Lower leg skin (tissue), 4 donors: ENCODE measurements around the gene SSH3. TPM values are rescaled to one million over a fixed set of nuclear protein-coding genes. Genes with fewer than 3 reads are reported as not detected.

ENCODE experiments used
- DNase-seq, 2 donors: peaks; one replicate each; pipeline ENCODE4 v3.0.0-alpha.2; 2019; ENCODE audit warnings: low spot score in 2 of 2
- H3K4me3 ChIP-seq: fragments of 200-600 bp; sonication (generic); 2 replicates; pipeline ENCODE4 v1.5.1; 2017; ENCODE audit warnings: mild to moderate bottlenecking, low read depth; ENCODE audit not compliant: poor library complexity, severe bottlenecking
- CTCF ChIP-seq, 3 donors: fragments of 450-650 bp; IDR thresholded peaks; one replicate each; pipeline ENCODE4 v1.5.1; 2016; ENCODE audit warnings: antibody characterized with exemption in 3 of 3, mild to moderate bottlenecking in 3 of 3, moderate library complexity in 2 of 3
- POLR2A ChIP-seq, 2 donors: fragments of 450-650 bp; IDR thresholded peaks; one replicate each; pipeline ENCODE4 v1.6.1; 2016 to 2017; ENCODE audit warnings: antibody characterized with exemption in 2 of 2, mild to moderate bottlenecking in 1 of 2, moderate library complexity in 1 of 2
- WGBS, 2 donors: methylation state at CpG; one replicate each; pipeline ENCODE4 v1.1.5; 2018; 5-methylcytosine and 5-hydroxymethylcytosine counted together
- intact Hi-C: fragments of 100-400 bp; cut with DNase I; formaldehyde crosslinking; loops from one replicate; pipeline ENCODE4 v1.15.0; 2023; ENCODE audit warnings: low total_unique reads
- total RNA-seq, 4 donors: library from RNA; depleted of rRNA; stranded (reverse); fragments of >200 nt; gene quantifications; one replicate each; pipeline ENCODE4 v1.1.0, GENCODE V29; 2016

Gene SSH3
- total RNA-seq, 4 donors from 2014 or later: 58.6 to 71.0 (median 62.0) TPM

- intact Hi-C loops: no loop called here
- no peak for TF ChIP-seq POLR2A (IDR thresholded peaks at IDR 0.05)
- TF ChIP-seq CTCF (IDR thresholded peaks at IDR 0.05): no peak
- 61 to 78% methylated on average over 31 to 35 of the region's 35 CpGs for WGBS, 2 donors
- H3K4me3 ChIP-seq: no peak overlapping the region
- DNase-seq: peak in 1 of 2 donors; percentile 84
Observed at GRCh38 chr11:67274768-67275605, 28.3 kb upstream of the SSH3 start.

DNA sequence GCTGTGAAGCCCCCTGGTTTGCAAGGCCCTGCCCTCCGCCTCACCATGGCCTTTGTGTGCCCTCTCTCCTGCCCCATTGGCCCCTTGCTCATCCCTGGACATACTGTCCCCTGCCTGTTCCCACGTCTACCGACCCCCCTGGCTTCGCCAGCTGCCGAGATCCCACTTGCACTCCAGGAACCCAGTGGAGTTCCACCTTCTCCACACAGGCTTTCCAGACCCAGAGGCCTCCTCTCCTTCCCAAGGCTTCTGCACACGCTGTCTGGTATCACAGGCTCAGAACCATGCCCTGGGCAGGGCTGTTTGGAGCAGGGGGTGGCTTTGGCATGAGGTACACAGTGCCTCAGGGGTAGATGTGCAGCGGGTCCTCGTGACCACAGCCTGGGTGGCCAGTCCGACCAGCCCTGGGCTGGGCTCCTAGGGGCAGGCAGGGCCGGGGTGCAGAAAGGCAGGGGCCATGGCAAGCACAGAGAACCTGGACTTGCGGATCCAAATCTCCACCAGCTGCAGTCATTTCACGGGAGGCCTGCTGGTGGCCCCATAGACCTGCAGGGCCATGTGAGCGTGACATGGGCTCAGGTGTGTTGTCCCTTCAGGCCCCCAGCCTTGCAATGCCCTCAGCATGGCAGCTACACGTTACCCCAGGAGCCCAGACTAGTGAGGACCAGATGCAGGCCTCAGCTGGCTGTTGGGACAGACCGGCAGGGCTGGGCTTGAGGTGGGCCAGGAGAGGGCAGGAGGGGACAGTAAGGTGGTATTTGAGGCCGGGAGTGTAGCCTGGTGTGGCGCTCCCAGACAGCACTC lies 27.5 kb upstream of the SSH3 start:
- no peak for DNase-seq
- intact Hi-C loops: no loop called here
- 76 to 86% methylated on average over 14 to 17 of the region's 17 CpGs for WGBS, 2 donors
- no peak for TF ChIP-seq POLR2A (IDR thresholded peaks at IDR 0.05)
- TF ChIP-seq CTCF (IDR thresholded peaks at IDR 0.05): no peak
- no peak overlapping the region for H3K4me3 ChIP-seq

DNA sequence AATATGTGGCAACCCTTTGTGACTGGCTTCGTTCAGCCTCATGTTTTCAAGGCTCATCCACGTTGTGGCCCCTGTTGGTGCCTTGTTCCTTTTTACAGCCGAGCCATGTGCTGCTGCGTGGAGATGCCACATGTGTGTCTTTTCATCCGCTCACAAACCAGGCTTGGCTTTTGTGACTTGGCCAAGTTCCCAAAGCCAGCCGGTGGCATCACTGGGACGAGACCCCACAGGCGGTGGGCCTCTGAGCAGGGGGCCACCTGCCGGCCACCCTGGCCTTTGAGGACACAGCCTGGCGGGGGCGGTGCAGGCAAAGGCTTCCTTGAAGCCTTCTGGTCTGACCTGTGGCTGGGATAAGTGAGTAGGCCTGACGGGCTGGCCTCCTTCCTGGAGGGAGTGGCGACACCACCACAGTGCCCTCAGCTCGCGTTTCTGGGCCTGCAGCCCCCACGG lies 26.5 kb upstream of the SSH3 start:
- no peak overlapping the region for H3K4me3 ChIP-seq
- DNase-seq: no peak
- 17 to 29% methylated on average over 15 to 16 of the region's 16 CpGs for WGBS, 2 donors
- intact Hi-C loops: no loop called here
- no peak for TF ChIP-seq POLR2A (IDR thresholded peaks at IDR 0.05)
- TF ChIP-seq CTCF (IDR thresholded peaks at IDR 0.05): no peak

GRCh38 chr11:67277231-67277961 lies 25.9 kb upstream of the SSH3 start:
- no peak for TF ChIP-seq POLR2A (IDR thresholded peaks at IDR 0.05)
- no peak for TF ChIP-seq CTCF (IDR thresholded peaks at IDR 0.05)
- intact Hi-C loops: no loop called here
- DNase-seq: peak; percentile 90 to 98
- WGBS, 2 donors: 9 to 14% methylated on average over 17 to 20 of the region's 24 CpGs
- H3K4me3 ChIP-seq: no peak overlapping the region

DNA sequence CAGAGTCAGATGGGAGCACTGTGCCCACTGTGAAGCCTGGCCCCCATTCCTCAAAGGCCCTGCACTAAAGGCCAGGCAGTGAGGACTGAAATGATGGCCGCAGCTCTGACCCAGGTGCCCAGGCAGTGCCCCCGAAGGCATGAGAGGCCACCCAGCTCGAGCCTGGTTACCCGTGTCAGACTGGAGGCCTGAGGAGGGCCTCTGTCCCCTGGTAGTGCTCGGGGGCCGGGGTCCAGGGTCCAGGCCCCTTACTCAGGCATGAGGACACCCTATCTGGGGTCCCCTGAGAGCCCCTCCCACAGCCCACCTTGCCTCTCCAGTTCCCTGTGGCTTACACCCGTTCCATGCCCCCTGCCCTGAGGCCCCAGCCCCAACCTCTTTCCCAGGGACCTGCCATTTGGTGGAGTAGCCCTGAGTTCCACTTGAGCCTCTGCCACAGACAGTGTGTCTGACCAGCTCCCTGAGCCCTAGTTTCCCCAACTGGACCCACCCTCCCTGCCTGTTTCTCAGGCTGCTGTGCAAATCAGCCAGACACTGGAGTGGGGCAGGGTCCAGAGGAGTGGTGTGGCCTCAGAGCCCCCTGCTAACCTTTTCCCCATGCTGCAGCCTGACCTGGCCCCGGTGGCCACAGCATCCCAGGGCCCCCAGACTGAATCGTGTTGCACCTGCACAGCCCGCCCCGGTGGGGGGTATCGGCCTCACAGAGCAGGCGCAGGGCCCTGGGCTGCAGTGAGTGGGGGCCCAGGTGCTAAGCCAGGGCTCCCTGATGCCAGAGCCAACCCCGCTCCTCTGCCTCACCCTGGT lies 25.0 kb upstream of the SSH3 start:
- no peak for TF ChIP-seq POLR2A (IDR thresholded peaks at IDR 0.05)
- TF ChIP-seq CTCF (IDR thresholded peaks at IDR 0.05): no peak
- 74 to 88% methylated on average over 10 of the region's 14 CpGs for WGBS, 2 donors
- DNase-seq: no peak
- H3K4me3 ChIP-seq: no peak overlapping the region
- intact Hi-C loops: no loop called here
